GM12892 (cell line): ENCODE results near the gene POLA1.

Experiments
- POLR2A ChIP-seq: IDR thresholded peaks from 2 replicates; pipeline ENCODE4 v1.6.1; 2011; ENCODE audit warnings: low read depth, low read length, control low read depth
- POLR2AphosphoS5 ChIP-seq: IDR thresholded peaks from 2 replicates; pipeline ENCODE4 v1.6.1; 2011; ENCODE audit warnings: low read depth, low read length, control low read depth

DNA sequence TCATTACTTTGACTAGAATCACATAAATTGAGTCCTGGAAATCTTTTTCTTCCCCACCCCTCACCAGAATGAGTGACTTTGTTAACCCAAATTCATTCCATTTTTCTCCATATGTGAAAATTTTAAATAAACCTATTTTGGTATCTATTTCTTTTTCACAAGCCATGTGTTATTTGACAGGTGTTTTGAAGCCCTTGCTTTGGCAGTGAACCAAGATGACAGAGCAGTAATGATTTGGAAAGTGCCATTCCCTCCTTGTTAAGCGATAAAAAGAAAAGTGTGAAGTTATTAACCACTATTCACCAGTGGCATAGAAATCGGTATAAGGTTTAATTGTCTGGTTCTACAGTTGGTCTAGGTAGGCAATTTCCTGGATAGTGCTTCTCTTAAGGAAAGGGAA, 66.1 kb downstream of the POLA1 start:
- no peak for TF ChIP-seq POLR2A
- no peak for TF ChIP-seq POLR2AphosphoS5
